Fibroblast of the aortic adventitia (primary cell): ENCODE results near the gene RXFP2. TPM values are rescaled to one million over a fixed set of nuclear protein-coding genes. Genes with fewer than 3 reads are reported as not detected.
A peak's percentile ranks its signal among the peaks of the same experiment; 100 is the strongest.

Experiments used
- DNase-seq: peaks from one replicate; pipeline ENCODE4 v3.0.0-alpha.2; 2010; ENCODE audit warnings: low read depth
- H3K4me3 ChIP-seq: 2 replicates; pipeline ENCODE4 v1.5.1; 2011; ENCODE audit warnings: low read depth, mild to moderate bottlenecking, control low read depth, low read length, moderate library complexity
- CTCF ChIP-seq: IDR thresholded peaks from 2 replicates; pipeline ENCODE4 v1.5.1; 2011; ENCODE audit warnings: mild to moderate bottlenecking, low read length, control low read depth, inconsistent platforms; ENCODE audit not compliant: insufficient read depth
- total RNA-seq: library from RNA; depleted of rRNA; stranded (reverse); fragments of >200 nt; gene quantifications from 2 replicates; pipeline ENCODE4 v1.2.3, GENCODE V29; 2012; ENCODE audit warnings: low replicate concordance

The RXFP2 gene
- total RNA-seq, 1 donor = not detected

GRCh38 chr13:31794452-31794851, 55.1 kb downstream of the RXFP2 start:
- DNase-seq = no peak
- no peak for TF ChIP-seq CTCF

GRCh38 chr13:31797154-31797775, 57.9 kb downstream of the RXFP2 start:
- no peak overlapping the region for H3K4me3 ChIP-seq
- peak; percentile 50 for TF ChIP-seq CTCF
- DNase-seq = peak; percentile 79

More at GRCh38 chr13:31794452-31794851, 55.1 kb downstream of the RXFP2 start:
- no peak overlapping the region for H3K4me3 ChIP-seq

GRCh38 chr13:31798189-31798588, 58.9 kb downstream of the RXFP2 start:
- no peak for DNase-seq
- no peak overlapping the region for H3K4me3 ChIP-seq
- no peak for TF ChIP-seq CTCF

GRCh38 chr13:31801088-31801487, 61.8 kb downstream of the RXFP2 start:
- no peak overlapping the region for H3K4me3 ChIP-seq
- DNase-seq = no peak
- no peak for TF ChIP-seq CTCF

- TF ChIP-seq CTCF = no peak
- DNase-seq = no peak
- no peak overlapping the region for H3K4me3 ChIP-seq
Measured at GRCh38 chr13:31803311-31803710, 64.0 kb downstream of the RXFP2 start.

GRCh38 chr13:31805841-31806240, 66.5 kb downstream of the RXFP2 start:
- TF ChIP-seq CTCF = no peak
- no peak for DNase-seq
- no peak overlapping the region for H3K4me3 ChIP-seq

- no peak for DNase-seq
- TF ChIP-seq CTCF = no peak
- no peak overlapping the region for H3K4me3 ChIP-seq
Measured at GRCh38 chr13:31807090-31807541, 67.8 kb downstream of the RXFP2 start.
